ENCODE data around the gene C6.
"Not testable (repeated sequence)": the region's sequence is repeated elsewhere in the genome, so short reads cannot be mapped to it uniquely, and the experiment has no call there.

C6 gene

DNA sequence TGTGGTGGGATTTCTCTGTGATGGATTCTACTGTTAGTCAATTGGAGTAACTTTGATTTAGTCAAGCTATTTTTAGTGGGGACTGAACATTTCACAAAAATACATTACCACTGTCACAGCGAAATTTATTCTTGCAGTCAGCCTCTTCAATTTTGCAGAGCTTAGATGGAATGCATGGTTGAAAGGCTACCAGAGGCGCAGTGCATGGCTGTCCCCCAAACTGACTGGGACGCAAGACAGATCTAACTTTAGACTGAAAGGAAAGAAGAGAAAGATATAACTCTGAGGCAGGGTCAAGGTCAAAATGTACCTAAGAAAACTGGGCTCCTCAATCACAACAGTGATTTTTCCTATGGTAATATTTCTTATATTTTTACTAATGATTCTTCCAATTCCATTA, 13.7 kb downstream of the C6 start:
- DNase-seq (ENCODE audit: low read depth, low spot score): no peak

DNA sequence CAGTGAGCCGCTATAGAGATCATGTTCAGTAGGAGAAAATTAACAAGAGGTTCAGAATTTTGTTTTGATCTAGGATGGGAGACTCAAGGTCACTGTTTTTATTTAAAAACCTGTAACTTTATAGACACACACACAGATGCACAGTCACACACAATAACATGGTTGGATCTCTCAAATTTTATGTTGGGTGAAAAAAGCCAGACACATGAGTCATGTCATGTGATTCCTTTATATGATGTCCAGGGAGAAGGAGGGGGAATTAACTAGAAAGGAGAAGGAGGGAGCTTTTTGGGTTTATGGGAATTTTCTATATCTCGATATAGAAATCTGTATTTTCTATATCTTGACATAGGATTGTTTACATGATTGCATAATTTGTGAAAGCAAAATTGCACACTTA, 17.1 kb downstream of the C6 start:
- no peak for DNase-seq (ENCODE audit: low read depth, low spot score)

DNA sequence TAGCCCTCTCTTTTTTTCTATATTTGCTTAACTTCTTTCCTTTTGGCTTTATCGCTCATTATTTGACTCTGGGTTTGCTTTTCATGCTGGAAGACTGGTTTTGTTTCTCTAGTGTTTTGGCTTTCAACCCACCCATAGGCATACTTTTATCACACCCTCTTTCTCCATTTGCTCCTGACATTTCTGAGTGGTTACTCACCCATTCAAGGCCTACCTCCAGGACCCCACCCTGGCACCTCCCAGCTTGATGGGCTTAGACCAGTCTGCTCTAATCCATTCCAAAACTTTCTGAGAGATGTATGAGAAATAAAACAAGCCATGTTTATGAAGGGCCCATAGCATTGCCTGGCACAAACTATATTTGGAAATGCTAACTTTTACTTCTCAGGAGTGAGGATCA, 18.1 kb downstream of the C6 start:
- no peak for DNase-seq (ENCODE audit: low read depth, low spot score)

DNA sequence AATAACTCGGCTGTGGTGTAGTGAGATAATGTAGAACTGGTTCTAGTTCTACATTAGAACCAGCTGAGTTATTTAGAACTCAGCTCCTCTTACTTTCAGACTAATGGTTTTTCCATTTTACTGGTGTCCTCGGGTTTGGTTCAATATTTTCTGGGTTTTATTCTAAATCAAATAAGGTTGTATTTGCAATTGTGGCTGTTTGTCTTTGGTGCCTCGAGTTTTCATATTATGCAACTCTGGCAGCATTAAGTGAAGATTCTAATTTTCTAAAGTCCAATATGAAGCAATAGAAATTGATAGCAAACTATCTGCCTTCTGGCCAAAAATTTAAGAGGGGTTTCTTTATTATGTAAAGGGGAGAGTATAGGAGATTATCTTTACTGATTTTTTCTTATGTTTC, 19.0 kb downstream of the C6 start:
- DNase-seq (ENCODE audit: low read depth, low spot score): no peak

DNA sequence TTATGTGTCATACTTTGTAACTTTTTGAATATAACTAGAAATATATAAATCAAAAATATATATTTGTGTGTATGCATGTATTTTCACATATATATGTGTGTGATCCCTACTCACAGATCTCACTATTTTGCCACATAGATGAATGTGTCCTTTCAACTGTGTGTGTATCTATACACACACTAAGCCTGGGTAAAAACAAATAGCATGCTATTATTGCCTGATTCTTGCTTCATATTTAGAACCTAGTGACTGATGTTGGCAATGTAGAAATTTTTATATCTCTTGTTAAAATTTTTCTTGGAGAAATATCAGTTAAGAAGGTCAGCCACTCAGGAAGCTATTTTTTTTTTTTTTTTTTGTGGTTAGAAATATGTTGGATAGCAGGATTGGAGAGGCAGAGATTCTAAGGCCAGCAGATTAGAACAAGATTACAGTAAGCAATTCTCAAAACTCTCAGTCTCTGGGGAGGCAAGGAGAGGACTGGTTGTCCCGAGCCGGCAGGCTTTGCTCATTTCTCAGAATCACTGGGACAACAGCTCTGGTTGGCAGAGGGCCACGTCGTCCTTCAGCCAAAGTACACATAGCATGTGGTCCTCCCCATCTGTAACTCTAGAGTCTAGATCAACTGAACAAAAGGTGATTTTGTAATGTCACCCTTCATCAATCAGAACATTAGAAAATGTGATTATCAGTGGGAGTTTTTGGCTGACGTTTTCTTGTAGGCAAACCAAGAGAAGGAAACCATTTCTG, 19.7 kb downstream of the C6 start:
- no peak for DNase-seq (ENCODE audit: low read depth, low spot score)

DNA sequence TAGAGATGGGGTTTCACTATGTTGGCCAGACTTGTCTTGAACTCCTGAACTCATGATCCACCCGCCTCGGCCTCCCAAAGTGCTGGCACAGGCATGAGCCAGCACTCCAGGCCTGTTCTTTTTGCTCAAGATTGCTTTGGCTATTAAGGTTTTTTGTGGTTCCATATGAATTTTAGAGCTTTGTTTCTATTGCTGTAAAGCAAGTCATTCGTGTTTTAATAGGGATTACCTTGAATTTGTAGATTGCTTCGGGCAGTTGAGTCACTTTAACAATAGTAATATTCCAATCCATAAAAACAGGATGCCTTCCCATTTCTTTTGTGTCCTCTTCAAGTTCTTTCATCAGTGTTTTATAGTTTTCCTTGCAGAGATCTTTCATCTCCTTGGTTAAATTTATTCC, 22.1 kb downstream of the C6 start:
- no peak for DNase-seq (ENCODE audit: low read depth, low spot score)

DNA sequence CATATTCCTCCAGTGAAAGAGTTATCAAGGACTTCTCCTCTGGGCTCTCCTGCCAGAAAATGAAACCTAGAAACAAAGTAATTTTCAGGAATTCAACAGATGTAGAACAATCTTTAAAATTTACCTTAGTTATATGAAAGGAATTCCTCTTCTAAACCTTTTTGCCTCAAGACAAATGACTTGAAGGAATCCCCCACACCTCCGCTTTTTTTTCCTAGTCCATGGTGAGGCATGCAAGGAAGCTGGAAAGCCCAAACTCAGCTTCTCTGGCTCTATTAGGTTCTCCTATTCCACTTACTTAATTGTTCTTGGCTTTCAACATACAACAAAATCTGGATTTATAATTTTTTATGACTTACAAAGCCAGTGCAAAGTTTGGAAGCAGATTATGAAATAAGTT, 27.2 kb downstream of the C6 start:
- no peak for DNase-seq (ENCODE audit: low read depth, low spot score)

DNA sequence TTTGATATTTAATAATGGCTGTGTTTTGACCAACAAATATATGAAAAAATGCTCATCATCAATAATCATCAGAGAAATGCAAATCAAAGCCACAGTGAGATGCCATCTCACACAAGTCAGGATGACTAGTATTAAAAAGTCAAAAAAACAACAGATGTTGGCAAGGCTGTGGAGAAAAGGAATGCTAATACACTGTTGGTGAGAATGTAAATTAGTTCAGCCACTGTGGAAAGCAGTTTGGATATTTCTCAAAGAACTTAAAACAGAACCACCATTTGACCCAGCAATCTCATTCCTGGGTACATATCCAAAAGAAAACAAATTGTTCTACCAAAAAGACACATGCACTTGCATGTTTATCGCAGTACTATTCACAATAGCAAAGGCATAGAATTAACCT, 30.0 kb downstream of the C6 start:
- not testable (repeated sequence) for DNase-seq (ENCODE audit: low read depth, low spot score)

DNA sequence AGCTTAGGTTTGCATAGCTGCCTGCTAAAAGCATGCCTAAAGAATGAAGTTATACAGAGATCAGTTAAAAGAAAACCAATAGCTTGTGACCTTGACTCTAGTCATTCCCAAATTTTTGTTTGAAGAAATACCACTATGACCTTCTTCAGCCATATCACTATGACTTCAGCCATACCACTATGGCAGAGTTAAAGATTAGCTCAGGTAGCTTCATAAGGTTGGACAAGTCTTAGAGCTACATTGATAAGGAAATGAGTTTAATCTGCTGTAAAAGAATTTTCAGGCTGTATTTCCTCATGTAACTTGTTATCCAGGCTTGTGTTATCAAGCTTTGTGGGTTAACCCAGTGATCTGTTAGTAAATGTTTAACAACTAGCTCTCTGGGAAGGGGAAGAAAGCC, 30.7 kb downstream of the C6 start:
- no peak for DNase-seq (ENCODE audit: low read depth, low spot score)

DNA sequence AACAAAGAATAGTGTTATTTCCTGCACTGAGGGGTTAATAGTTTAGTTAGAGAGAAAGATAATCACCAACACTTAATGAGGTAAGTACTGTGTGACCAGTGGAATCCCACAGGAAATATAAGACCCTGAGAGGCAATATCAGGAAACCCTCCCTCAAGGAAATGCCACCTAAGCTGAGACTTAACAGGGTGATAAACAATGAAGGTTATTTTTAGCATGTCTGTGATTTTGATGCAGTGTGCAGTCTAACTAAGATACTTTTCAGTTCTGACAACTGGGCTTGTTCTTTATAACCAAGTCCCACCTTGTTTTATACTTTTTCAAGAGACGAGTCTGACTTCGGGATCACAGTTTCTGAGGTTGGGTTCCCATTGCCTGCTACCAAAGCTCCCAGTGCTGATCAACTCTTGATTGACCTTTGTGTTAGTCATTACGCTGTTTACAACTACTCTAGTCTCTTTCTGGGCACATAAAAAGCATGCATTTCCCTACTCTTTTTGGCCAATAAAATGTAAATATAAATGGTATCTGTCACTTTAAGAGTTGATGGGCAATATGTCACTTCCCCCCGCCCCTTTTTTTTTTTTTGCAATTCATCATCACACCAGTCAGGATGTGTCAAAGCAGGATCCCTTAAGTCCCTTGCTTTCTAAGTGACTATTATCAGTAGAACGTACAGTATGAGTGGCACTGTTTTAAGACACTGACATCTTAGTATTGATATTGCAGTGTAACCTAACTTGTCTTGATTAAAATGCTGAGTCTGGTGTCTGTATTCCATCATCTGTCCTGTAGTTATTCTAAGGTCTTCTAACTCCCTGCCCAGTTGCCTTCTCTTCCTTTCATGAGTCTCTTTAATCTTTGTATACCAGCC, 31.4 kb downstream of the C6 start:
- no peak for DNase-seq (ENCODE audit: low read depth, low spot score)

DNA sequence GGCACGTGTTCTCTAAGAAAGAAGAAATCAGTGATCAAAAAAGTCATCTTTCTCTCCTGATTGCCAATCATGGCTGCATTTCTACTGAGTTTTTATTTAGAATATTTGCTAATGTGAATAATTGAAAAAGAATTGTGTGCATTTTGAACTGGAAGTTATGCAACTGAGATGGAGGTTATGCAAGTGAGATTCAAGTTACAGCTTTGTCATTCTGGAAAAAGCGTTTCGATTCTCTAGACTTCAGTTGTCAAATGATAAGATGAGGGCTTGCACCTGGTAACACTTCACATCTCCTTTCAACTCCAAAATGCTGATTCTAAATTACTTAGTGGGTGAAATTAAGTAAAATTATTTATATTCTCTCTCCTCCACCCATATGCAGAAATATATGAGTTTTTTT, 36.4 kb downstream of the C6 start:
- DNase-seq (ENCODE audit: low read depth, low spot score): no peak

DNA sequence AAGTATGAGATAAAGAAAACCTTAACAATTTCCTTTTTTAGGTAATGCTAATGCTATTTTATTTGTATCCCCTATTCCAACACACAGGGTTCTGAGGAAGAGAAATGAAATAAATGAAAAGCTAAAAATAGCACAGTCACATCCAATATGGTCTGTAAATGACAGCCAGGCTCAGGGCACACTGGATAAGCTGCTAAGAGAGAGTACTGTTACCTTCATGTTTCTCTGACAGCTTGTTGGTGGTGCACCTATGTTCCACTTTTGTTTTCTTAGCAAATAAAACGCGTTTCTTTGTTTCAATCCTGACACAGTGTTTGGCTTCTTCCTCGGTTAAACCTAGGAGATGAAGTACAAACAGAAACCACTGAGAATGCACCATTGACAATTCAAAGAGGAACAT, 41.3 kb downstream of the C6 start:
- DNase-seq (ENCODE audit: low read depth, low spot score): no peak

DNA sequence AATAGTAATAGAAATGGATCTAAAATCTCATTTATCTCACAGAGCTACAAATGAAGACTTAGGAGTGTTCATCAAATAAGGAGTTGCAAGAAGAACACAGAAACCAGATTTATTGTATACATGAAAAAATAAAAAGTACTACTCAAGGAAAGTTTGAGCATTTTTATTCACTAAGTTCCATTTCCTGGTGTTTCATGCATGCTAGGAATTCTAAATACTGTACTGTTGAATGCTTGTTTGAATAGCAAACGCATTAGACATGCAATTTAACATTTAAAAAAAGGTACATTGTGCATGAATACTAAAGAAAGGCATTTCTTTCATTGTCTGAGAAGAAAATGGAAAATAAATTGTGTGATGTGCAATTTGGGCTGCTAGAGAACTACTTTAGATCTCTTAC, 52.1 kb downstream of the C6 start:
- no peak for DNase-seq (ENCODE audit: low read depth, low spot score)

DNA sequence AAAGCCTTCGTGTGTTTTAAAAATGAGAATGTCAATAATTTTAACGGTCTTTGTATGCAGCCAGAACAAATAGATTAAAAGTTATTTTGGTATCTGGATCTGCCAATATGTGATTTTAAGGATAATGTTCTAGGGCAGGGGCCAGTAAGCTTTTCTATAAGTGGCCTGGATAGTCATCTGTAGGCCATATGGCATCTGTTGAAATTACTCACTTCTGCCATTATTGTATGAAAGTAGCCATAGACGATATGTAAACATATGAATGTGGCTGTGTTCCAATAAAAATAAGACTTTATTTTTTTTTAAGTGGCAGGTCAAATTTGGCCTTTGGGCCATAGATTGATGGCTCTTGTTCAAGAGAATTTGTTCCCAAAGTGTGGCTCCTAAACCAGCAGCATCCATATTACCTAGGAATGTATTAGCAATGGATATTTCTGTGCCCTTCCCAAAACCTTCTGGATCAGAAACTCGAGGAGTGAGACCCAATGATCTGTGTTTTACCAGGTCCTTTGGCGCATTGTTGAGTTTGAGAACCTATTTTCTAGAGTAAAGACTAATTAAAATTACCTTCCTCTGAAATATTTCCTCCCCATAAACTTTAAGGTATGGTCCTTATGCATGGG, 55.9 kb downstream of the C6 start:
- DNase-seq (ENCODE audit: low read depth, low spot score): no peak

DNA sequence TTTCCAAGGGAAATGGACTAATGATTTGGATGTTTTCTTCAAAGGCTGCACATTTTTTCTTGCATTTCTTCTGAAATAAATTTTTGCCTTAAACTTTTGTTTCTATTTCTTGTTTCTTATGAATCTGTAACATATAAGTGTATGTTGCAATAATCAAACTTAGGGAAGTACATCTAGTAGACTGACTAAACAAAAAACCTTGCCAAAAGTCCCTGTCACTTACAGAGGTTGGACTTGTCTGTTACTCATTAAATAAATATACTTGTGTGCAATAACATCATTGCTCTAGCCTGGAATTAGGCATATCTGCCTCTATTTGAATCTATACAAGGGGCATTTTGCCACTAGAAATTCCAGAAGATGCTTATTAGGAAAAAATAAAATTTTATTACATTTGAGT, 56.6 kb downstream of the C6 start:
- no peak for DNase-seq (ENCODE audit: low read depth, low spot score)

DNA sequence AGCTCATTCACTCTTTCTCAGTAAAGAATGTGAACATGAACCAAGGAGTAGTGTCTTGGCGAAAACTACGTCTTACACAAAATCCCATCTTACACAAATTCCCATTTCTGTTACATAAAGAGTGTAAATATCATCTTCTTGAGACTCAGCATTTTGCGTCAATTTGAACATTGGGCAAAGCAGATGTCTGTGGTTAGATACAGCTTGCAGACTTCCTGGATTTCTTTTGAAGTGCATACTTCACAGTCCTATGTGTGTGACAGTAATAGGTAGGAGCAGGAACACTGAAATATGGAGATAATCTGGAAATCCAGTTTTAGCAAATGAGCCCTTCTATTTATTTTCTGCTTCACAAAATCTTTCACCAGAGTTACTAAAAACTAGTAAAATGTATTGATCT, 58.8 kb downstream of the C6 start:
- no peak for DNase-seq (ENCODE audit: low read depth, low spot score)

DNA sequence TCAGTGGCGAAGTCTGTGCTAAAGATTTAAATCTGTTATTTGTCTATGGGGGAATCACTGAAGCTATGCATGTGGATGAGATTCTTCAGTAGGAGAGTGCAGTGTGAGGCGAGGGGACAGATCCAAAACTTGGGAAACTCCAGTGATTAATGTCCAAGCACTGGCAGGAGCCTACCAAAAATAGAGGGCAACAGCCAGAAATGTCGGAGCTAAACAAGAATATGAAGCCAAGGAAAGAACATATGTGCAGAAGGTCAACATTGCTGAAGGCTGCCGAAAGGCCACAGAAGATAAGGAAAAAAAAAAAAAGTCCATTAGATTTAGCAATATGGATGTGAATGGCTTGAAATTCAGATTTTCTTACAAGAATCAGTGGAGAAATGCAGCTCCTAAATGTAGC, 61.8 kb downstream of the C6 start:
- no peak for DNase-seq (ENCODE audit: low read depth, low spot score)

DNA sequence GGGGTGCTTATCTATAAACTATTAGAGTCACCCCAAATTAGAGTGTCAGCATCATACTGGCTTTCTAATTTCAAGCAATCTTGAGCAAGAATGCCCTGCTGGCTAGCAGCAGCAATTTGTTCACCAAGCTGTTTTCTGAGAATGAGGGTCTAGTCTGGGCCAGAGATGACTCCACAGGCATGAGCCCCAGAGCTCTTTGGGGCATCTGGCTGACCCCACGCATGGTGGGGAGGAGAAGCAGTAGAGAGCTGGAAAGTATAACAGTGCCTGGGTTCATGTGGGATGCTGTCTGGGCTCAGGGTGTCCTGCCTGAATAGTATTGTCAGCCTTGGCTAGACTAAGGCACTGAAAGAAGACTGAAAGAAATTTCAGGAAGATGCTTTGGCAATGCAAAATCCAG, 64.9 kb downstream of the C6 start:
- DNase-seq (ENCODE audit: low read depth, low spot score): no peak

DNA sequence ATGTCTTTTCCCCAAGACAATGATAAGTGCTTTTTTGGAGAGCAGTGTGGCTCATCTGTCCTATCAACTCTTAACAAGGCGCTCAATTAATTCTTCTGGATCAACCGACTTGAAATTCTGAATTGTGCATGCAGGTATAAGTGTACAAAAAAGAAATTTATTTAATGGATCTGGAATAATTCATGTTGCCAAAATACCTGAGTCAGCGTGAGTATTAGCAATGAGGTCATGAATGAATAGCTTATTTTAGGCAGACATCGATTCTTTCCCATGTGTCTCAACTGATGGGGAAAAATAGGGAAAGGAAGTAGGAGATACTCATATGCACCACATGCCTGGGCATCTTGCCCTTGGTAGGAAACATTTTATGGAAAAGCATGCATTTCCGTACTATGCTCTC, 68.0 kb downstream of the C6 start:
- DNase-seq (ENCODE audit: low read depth, low spot score): no peak

DNA sequence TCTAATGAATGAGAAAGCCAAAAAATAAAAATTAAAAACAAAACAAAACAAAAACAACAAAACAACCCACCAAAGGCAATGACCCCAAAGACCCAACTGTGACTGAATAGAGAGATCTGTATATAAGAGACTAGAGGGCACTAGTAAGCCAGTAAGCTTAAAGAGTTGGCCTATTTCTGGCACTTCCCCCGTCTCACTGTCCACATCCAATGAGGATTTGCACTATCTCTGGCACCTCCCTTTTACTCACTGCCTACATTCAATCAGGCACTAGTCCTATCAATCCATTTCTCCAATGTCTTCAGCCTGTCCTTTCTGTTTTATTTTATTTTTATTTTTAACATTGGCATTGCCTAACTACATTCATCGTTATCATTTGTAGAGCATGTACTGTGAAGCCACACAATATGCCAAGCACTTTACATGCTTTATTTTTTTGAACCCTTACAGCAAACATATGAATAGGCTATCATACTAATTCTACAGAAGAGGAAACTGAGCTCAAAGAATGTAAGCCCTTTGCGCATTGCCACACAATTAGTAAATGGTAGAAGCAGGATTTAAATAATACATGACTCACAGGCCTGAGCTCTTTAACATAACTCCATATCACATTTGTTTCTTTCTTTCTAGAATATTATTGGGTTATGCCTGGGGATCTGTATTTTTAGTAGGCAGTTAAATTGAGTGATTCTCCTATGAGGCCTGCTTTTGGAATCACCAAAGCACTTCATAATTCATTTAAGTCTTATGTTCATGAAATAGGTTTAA, 70.0 kb downstream of the C6 start:
- no peak for DNase-seq (ENCODE audit: low read depth, low spot score)

DNA sequence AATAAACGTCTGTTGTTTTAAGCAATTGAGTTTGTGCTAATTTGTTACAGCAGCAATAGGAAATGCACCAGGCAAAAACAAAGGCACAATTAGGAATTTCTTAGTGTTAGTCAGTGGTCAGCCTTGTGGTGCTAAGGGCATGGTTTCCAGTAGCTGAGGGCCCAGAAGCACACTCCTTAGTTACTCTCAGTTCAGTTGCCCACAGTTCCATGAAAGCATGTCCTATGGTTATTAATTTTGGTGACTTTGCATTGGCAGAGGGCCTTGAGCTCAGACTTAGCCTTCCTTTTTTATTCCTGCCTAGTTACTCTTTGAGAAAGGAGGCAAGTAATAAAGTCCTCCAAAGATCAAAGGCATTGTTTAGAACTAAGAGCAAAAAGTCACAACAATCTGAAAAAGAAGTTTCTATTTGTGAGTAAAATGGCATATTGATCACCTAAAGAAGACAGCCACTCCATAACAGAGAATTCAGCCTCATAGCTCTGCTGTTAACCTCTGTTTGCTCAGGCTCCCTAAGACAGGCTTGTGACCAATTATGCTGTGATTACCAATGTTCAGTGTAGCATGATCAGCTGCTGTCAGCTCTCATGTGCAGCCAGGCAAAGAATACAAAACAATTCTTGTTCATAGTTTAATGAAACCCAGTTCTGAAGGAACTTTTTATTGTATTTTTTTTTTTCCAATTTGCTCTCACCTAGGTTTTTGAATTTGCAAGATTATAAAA, 85.2 kb downstream of the C6 start:
- DNase-seq (ENCODE audit: low read depth, low spot score): no peak

Measured in activated CD4-positive, CD25-positive, alpha-beta regulatory T cell treated with anti-CD3 and anti-CD28 coated beads, Interleukin-2, amount 50 U/mL, for 16 hours (primary cell).